OCI-LY7 (cell line): ENCODE data around the gene CASK. TPM values are rescaled to one million over a fixed set of nuclear protein-coding genes. Genes with fewer than 3 reads are reported as not detected.
A peak's percentile ranks its signal among the peaks of the same experiment; 100 is the strongest.

Experiments used
- BruUV-seq: library from RNA; stranded (reverse); fragments of 400-500 nt; replicated peaks from 2 replicates; lab custom pipeline; 2021; lab: Mats Ljungman, UMichigan
- CTCF ChIA-PET: fragments of 300-600 bp; sonication (Branson Sonifier 250); formaldehyde crosslinking; loops from one replicate; lab custom pipeline; 2022; ENCODE audit warnings: antibody characterized with exemption; ENCODE audit not compliant: unreplicated experiment; lab: Charles Lee
- POLR2A ChIA-PET: fragments of 300-600 bp; sonication (Branson Sonifier 250); formaldehyde crosslinking; loops from one replicate; lab custom pipeline; 2022; ENCODE audit warnings: antibody characterized with exemption; lab: Charles Lee
- DNase-seq: peaks from one replicate; pipeline ENCODE4 v3.0.0-alpha.2; 2015; ENCODE audit warnings: low spot score
- H2AFZ ChIP-seq: fragments of 200-600 bp; sonication (generic), shearing (Covaris generic); 2 replicates; pipeline ENCODE4 v1.6.1; 2014; ENCODE audit warnings: mild to moderate bottlenecking, antibody characterized with exemption, low read length, moderate library complexity
- H3K27ac ChIP-seq: fragments of 200-600 bp; sonication (generic); 2 replicates; pipeline ENCODE4 v1.5.1; 2014; ENCODE audit warnings: mixed run types, low read depth, mild to moderate bottlenecking, moderate library complexity, low read length, inconsistent platforms; ENCODE audit not compliant: poor library complexity, severe bottlenecking
- H3K36me3 ChIP-seq: fragments of 200-600 bp; sonication (generic); 2 replicates; pipeline ENCODE4 v1.6.1; 2014; ENCODE audit warnings: mild to moderate bottlenecking, antibody characterized with exemption, low read length, moderate library complexity, mixed read lengths; ENCODE audit not compliant: insufficient read depth
- H3K4me1 ChIP-seq: fragments of 200-600 bp; sonication (generic); 2 replicates; pipeline ENCODE4 v1.5.1; 2014; ENCODE audit warnings: mild to moderate bottlenecking, low read length; ENCODE audit not compliant: insufficient read depth, poor library complexity, severe bottlenecking
- H3K4me2 ChIP-seq: fragments of 200-600 bp; sonication (generic); 2 replicates; pipeline ENCODE4 v1.6.1; 2014; ENCODE audit warnings: mild to moderate bottlenecking, low read length
- H3K4me3 ChIP-seq: fragments of 200-600 bp; sonication (generic); 2 replicates; pipeline ENCODE4 v1.5.1; 2014; ENCODE audit warnings: mild to moderate bottlenecking, low read depth, low read length; ENCODE audit not compliant: poor library complexity, severe bottlenecking
- H3K79me2 ChIP-seq: fragments of 200-600 bp; sonication (generic); 2 replicates; pipeline ENCODE4 v1.6.1; 2016; ENCODE audit warnings: low read depth, mild to moderate bottlenecking, low read length, moderate library complexity, mixed read lengths; ENCODE audit not compliant: insufficient read depth
- H3K9me2 ChIP-seq: fragments of 200-600 bp; sonication (generic); 2 replicates; pipeline ENCODE4 v1.6.1; 2016; ENCODE audit warnings: mild to moderate bottlenecking, low read length, mixed read lengths; ENCODE audit not compliant: insufficient read depth
- H3K9me3 ChIP-seq: fragments of 200-600 bp; sonication (generic); 2 replicates; pipeline ENCODE4 v1.6.1; 2014; ENCODE audit warnings: mild to moderate bottlenecking, mixed run types, low read length, mixed read lengths
- H4K20me1 ChIP-seq: fragments of 200-600 bp; sonication (generic); 2 replicates; pipeline ENCODE4 v1.6.1; 2014; ENCODE audit warnings: mild to moderate bottlenecking, antibody characterized with exemption, low read length, moderate library complexity, mixed read lengths; ENCODE audit not compliant: insufficient read depth
- CTCF ChIP-seq: fragments of 200-600 bp; sonication (generic); conservative IDR thresholded peaks from 2 replicates; pipeline ENCODE4 v1.5.1; 2014; ENCODE audit warnings: mild to moderate bottlenecking, antibody characterized with exemption, low read length, moderate library complexity, mixed read lengths
- EZH2phosphoT487 ChIP-seq: fragments of 200-600 bp; sonication (generic); IDR thresholded peaks from 2 replicates; pipeline ENCODE4 v1.6.1; 2018; ENCODE audit warnings: low read depth, borderline replicate concordance, mild to moderate bottlenecking, mixed run types, antibody characterized with exemption, low read length, moderate library complexity, mixed read lengths
- intact Hi-C: fragments of 100-400 bp; cut with micrococcal nuclease; formaldehyde crosslinking; loops from one replicate; pipeline ENCODE4 v1.10.0; 2022; ENCODE audit not compliant: unreplicated experiment
- total RNA-seq, 2 experiments: library from RNA; depleted of rRNA in 1 of 2; stranded (reverse); fragments of >200 nt in 1 of 2; shearing (Covaris generic) in 1 of 2; gene quantifications; 2 replicates each; pipeline ENCODE4 v1.2.3, GENCODE V29; 2014 to 2022

The CASK gene
- total RNA-seq, 2 experiments from 2014 or later, result 18.6 to 29.4 TPM

GRCh38 chrX:41580423-41581064, 342.8 kb downstream of the CASK start:
- Histone ChIP-seq H4K20me1 (no peaks in the 10 kb centered on the region), H3K9me2 (no peaks in the 10 kb centered on the region), H3K36me3 (peaks cover 5% of the 10 kb centered on the region; the same call in 1 of the 2 replicates), H3K4me3 (no peak overlapping the region), H3K79me2 (no peaks in the 10 kb centered on the region), H2AFZ (no peak overlapping the region), H3K9me3 (no peaks in the 10 kb centered on the region), H3K4me2 (no peak overlapping the region), H3K27ac (no peak overlapping the region), H3K4me1 (no peaks in the 10 kb centered on the region)
- TF ChIP-seq CTCF, result no peak
- no peak for TF ChIP-seq EZH2phosphoT487
- no TSS peak for BruUV-seq
- CTCF ChIA-PET, result no interaction called here
- no peak for DNase-seq
- intact Hi-C loops, result no loop called here
- POLR2A ChIA-PET, result interaction anchor here (0.6 kb wide), 1 partner anchor 660 kb away, joined by 3 read pairs; no protein-coding TSS in a partner anchor

GRCh38 chrX:41563876-41564275, 359.5 kb downstream of the CASK start:
- ChIA-PET POLR2A (interaction anchor here (0.7 kb wide), 1 partner anchor 14 kb away, joined by 3 read pairs; no protein-coding TSS in a partner anchor), CTCF (no interaction called here)
- Histone ChIP-seq H3K27ac (no peak overlapping the region), H3K4me2 (no peak overlapping the region), H3K9me3 (no peaks in the 10 kb centered on the region), H3K9me2 (no peaks in the 10 kb centered on the region), H3K79me2 (no peaks in the 10 kb centered on the region), H3K4me1 (peaks cover 10% of the 10 kb centered on the region), H3K36me3 (peaks cover 4% of the 10 kb centered on the region; the same call in 1 of the 2 replicates), H3K4me3 (no peak overlapping the region), H2AFZ (no peak overlapping the region), H4K20me1 (no peaks in the 10 kb centered on the region)
- intact Hi-C loops, result no loop called here
- DNase-seq, result no peak
- TF ChIP-seq CTCF, result no peak
- no peak for TF ChIP-seq EZH2phosphoT487
- BruUV-seq, result no TSS peak

GRCh38 chrX:41561045-41561444, 362.3 kb downstream of the CASK start:
- TF ChIP-seq EZH2phosphoT487, result no peak
- no peak for TF ChIP-seq CTCF

More at GRCh38 chrX:41561045-41561444, 362.3 kb downstream of the CASK start:
- ChIA-PET CTCF (no interaction called here), POLR2A (no interaction called here)
- H3K79me2 ChIP-seq, result no peaks in the 10 kb centered on the region
- no peaks in the 10 kb centered on the region for H3K9me2 ChIP-seq
- no peak overlapping the region for H3K4me3 ChIP-seq
- BruUV-seq, result no TSS peak
- H2AFZ ChIP-seq, result no peak overlapping the region
- intact Hi-C loops, result no loop called here
- H3K4me1 ChIP-seq, result peaks cover 20% of the 10 kb centered on the region
- peak; percentile 8 for DNase-seq
- H3K9me3 ChIP-seq, result no peaks in the 10 kb centered on the region
- H4K20me1 ChIP-seq, result no peaks in the 10 kb centered on the region
- no peak overlapping the region for H3K27ac ChIP-seq
- no peak overlapping the region for H3K4me2 ChIP-seq
- H3K36me3 ChIP-seq, result no peaks in the 10 kb centered on the region
